Measurements from ENCODE around the gene SYNPR. TPM values are rescaled to one million over a fixed set of nuclear protein-coding genes. Genes with fewer than 3 reads are reported as not detected.

Gene SYNPR
- total RNA-seq, 3 donors from 2014 or later: not detected

- H3K4me3 ChIP-seq: no peak overlapping the region
- no peaks in the 10 kb centered on the region for H3K36me3 ChIP-seq
- TF ChIP-seq CTCF (IDR thresholded peaks at IDR 0.05) (peak; percentile 82 to 89 (median 89)), POLR2AphosphoS5 (IDR thresholded peaks at IDR 0.05) (no peak), POLR2A (IDR thresholded peaks at IDR 0.05) (no peak)
- no peak for DNase-seq (ENCODE audit: low spot score in 2 of 2)
- no peaks in the 10 kb centered on the region for H3K4me1 ChIP-seq
- intact Hi-C loops (cut with DNase I; ENCODE audit: low total_unique reads): no loop called here
- H3K9me3 ChIP-seq: no peaks in the 10 kb centered on the region
- H3K27me3 ChIP-seq: peaks cover 0 to 4% of the 10 kb centered on the region in 2 donors
- H3K27ac ChIP-seq: no peak overlapping the region
These were observed 73.3 kb downstream of the SYNPR start for GRCh38 chr3:63351159-63352007.

- H3K9me3 ChIP-seq: no peaks in the 10 kb centered on the region
- H3K27me3 ChIP-seq: peaks cover 0 to 4% of the 10 kb centered on the region in 2 donors
- intact Hi-C loops (cut with DNase I; ENCODE audit: low total_unique reads): no loop called here
- H3K4me1 ChIP-seq: no peaks in the 10 kb centered on the region
- DNase-seq (ENCODE audit: low spot score in 2 of 2): no peak
- no peak for TF ChIP-seq POLR2AphosphoS5 (IDR thresholded peaks at IDR 0.05)
- TF ChIP-seq CTCF (IDR thresholded peaks at IDR 0.05): no peak
- no peak for TF ChIP-seq POLR2A (IDR thresholded peaks at IDR 0.05)
- H3K36me3 ChIP-seq: no peaks in the 10 kb centered on the region
- H3K4me3 ChIP-seq: no peak overlapping the region
- H3K27ac ChIP-seq: no peak overlapping the region
These were observed 73.8 kb downstream of the SYNPR start for GRCh38 chr3:63352008-63352279.

GRCh38 chr3:63353383-63353782, 75.3 kb downstream of the SYNPR start:
- no peak overlapping the region for H3K27ac ChIP-seq
- peaks cover 0 to 4% of the 10 kb centered on the region in 2 donors for H3K27me3 ChIP-seq
- H3K9me3 ChIP-seq: no peaks in the 10 kb centered on the region
- no peak overlapping the region for H3K4me3 ChIP-seq
- no peak for DNase-seq (ENCODE audit: low spot score in 2 of 2)
- H3K4me1 ChIP-seq: no peaks in the 10 kb centered on the region
- no peak for TF ChIP-seq POLR2A (IDR thresholded peaks at IDR 0.05)
- no peak for TF ChIP-seq CTCF (IDR thresholded peaks at IDR 0.05)
- no peak for TF ChIP-seq POLR2AphosphoS5 (IDR thresholded peaks at IDR 0.05)
- no peaks in the 10 kb centered on the region for H3K36me3 ChIP-seq
- intact Hi-C loops (cut with DNase I; ENCODE audit: low total_unique reads): no loop called here

- no peak for DNase-seq (ENCODE audit: low spot score in 2 of 2)
- H3K36me3 ChIP-seq: no peaks in the 10 kb centered on the region
- H3K27ac ChIP-seq: no peak overlapping the region
- no peak overlapping the region for H3K4me3 ChIP-seq
- no peaks in the 10 kb centered on the region for H3K9me3 ChIP-seq
- no peak for TF ChIP-seq POLR2AphosphoS5 (IDR thresholded peaks at IDR 0.05)
- no peak for TF ChIP-seq CTCF (IDR thresholded peaks at IDR 0.05)
- TF ChIP-seq POLR2A (IDR thresholded peaks at IDR 0.05): no peak
- no peaks in the 10 kb centered on the region for H3K4me1 ChIP-seq
- peaks cover 0 to 4% of the 10 kb centered on the region in 2 donors for H3K27me3 ChIP-seq
- intact Hi-C loops (cut with DNase I; ENCODE audit: low total_unique reads): no loop called here
These were observed 76.1 kb downstream of the SYNPR start for GRCh38 chr3:63354160-63354559.

GRCh38 chr3:63355809-63356208, 77.7 kb downstream of the SYNPR start:
- TF ChIP-seq CTCF (IDR thresholded peaks at IDR 0.05) (no peak), POLR2A (IDR thresholded peaks at IDR 0.05) (no peak), POLR2AphosphoS5 (IDR thresholded peaks at IDR 0.05) (no peak)
- Histone ChIP-seq H3K9me3 (no peaks in the 10 kb centered on the region), H3K4me1 (no peaks in the 10 kb centered on the region), H3K4me3 (no peak overlapping the region), H3K27me3 (peaks cover 0 to 4% of the 10 kb centered on the region in 2 donors), H3K36me3 (no peaks in the 10 kb centered on the region), H3K27ac (no peak overlapping the region)
- intact Hi-C loops (cut with DNase I; ENCODE audit: low total_unique reads): no loop called here
- DNase-seq (ENCODE audit: low spot score in 2 of 2): no peak
